SU-DHL-6 (cell line): Measurements from ENCODE around the gene PPP4R1.

Source experiments
- H2AFZ ChIP-seq: fragments of 200-600 bp; sonication (generic); 2 replicates; pipeline ENCODE4 v1.6.1; 2014; ENCODE audit warnings: low read depth, mild to moderate bottlenecking, moderate library complexity, mixed read lengths, antibody characterized with exemption, low read length; ENCODE audit not compliant: severe bottlenecking
- H3F3A ChIP-seq: fragments of 200-600 bp; shearing (Covaris generic); 2 replicates; pipeline ENCODE4 v1.6.0; 2016; ENCODE audit warnings: antibody characterized with exemption, mild to moderate bottlenecking; ENCODE audit not compliant: insufficient read depth
- H3K27ac ChIP-seq: fragments of 200-600 bp; sonication (generic); 2 replicates; pipeline ENCODE4 v1.5.1; 2016; ENCODE audit warnings: low read depth, mild to moderate bottlenecking, low read length, moderate library complexity, mixed read lengths
- H3K27me3 ChIP-seq: fragments of 200-600 bp; sonication (generic), shearing (Covaris generic); 2 replicates; pipeline ENCODE4 v1.6.0; 2014; ENCODE audit warnings: mild to moderate bottlenecking, low read length
- H3K36me3 ChIP-seq: fragments of 200-600 bp; sonication (generic); 2 replicates; pipeline ENCODE4 v1.6.1; 2014; ENCODE audit warnings: mild to moderate bottlenecking, low read length, mixed read lengths
- H3K4me2 ChIP-seq: fragments of 300-600, 200-600 bp; shearing (Covaris generic), sonication (generic); 2 replicates; pipeline ENCODE4 v1.6.0; 2014; ENCODE audit warnings: low read length, low read depth, mild to moderate bottlenecking; ENCODE audit not compliant: poor library complexity, severe bottlenecking
- H3K4me3 ChIP-seq: fragments of 200-600 bp; sonication (generic); 2 replicates; pipeline ENCODE4 v1.5.1; 2014; ENCODE audit warnings: antibody characterized with exemption, low read length, mild to moderate bottlenecking, mixed read lengths; ENCODE audit not compliant: insufficient read depth, poor library complexity, severe bottlenecking
- H3K79me2 ChIP-seq: fragments of 200-600 bp; sonication (generic); 2 replicates; pipeline ENCODE4 v1.6.1; 2014; ENCODE audit warnings: mild to moderate bottlenecking, low read length, moderate library complexity; ENCODE audit not compliant: insufficient read depth
- H3K9ac ChIP-seq: fragments of 200-600 bp; sonication (generic); 2 replicates; pipeline ENCODE4 v1.7.0; 2014; ENCODE audit warnings: mild to moderate bottlenecking, low read length
- H3K9me2 ChIP-seq: fragments of 200-600 bp; sonication (generic); replicated peaks from 2 replicates; pipeline ENCODE4 v1.6.1; 2014; ENCODE audit warnings: low read length; ENCODE audit not compliant: insufficient read depth
- H3K9me3 ChIP-seq: fragments of 200-600 bp; sonication (generic); 2 replicates; pipeline ENCODE4 v1.6.1; 2014; ENCODE audit warnings: low read length, mixed read lengths; ENCODE audit not compliant: insufficient read depth
- H4K20me1 ChIP-seq: fragments of 200-600 bp; sonication (generic); 2 replicates; pipeline ENCODE4 v1.6.1; 2014; ENCODE audit warnings: low read depth, mild to moderate bottlenecking, antibody characterized with exemption, low read length, moderate library complexity, mixed read lengths
- EZH2phosphoT487 ChIP-seq: fragments of 200-600 bp; sonication (generic), shearing (Covaris generic); conservative IDR thresholded peaks from 2 replicates; pipeline ENCODE4 v1.6.1; 2018; ENCODE audit warnings: mild to moderate bottlenecking, antibody characterized with exemption, low read length, moderate library complexity, mixed read lengths
- TF ChIP-seq, protein P1 (sequence below): fragments of 200-600 bp; sonication (generic); IDR thresholded peaks from one replicate; pipeline ENCODE4 v1.5.1; 2017; ENCODE audit warnings: antibody characterized with exemption, mild to moderate bottlenecking, low read length, moderate library complexity; ENCODE audit not compliant: insufficient read depth, poor library complexity, severe bottlenecking

The PPP4R1 gene

DNA sequence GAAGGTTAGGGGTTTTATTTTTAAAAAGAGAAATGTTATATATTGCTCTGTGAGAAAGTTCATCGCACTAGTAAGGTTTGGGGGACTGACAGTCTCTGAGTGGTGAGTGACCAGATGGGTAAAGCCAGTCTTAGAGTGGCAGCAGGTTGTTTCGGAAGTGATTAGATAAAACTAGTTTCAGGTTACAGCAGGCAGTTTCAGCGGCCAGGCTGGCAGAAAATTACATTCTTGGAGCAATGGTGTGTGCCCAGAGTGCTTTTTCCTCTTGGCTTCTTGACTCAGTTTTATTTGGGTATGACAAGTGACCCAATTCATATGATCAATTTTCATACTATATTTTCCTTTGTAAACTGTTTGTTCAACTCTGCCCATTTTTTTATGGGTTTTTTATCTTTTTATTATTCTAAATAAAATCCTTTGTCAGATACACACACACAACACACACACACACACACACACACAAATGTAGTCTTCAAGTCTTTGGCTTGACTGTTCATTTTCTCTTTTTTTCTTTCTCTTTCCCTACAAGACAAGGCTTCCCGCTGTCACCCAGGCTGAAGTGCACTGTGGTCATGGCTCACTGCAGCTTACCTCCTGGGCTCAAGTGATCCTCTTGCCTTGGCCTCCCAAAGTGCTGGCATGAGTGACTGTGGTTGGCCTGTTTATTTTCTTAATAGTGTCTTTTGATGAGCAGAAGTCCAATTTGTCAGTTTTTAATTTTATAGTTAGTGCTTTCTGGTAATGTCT is 108.1 kb downstream of the PPP4R1 start:
- H3F3A ChIP-seq = no peaks in the 10 kb centered on the region
- no peak overlapping the region for H3K27ac ChIP-seq
- H3K9me2 ChIP-seq = no peaks in the 10 kb centered on the region
- no peaks in the 10 kb centered on the region for H3K9me3 ChIP-seq
- H3K9ac ChIP-seq = no peak overlapping the region
- H3K4me2 ChIP-seq = no peak overlapping the region
- TF ChIP-seq, protein P1, sequence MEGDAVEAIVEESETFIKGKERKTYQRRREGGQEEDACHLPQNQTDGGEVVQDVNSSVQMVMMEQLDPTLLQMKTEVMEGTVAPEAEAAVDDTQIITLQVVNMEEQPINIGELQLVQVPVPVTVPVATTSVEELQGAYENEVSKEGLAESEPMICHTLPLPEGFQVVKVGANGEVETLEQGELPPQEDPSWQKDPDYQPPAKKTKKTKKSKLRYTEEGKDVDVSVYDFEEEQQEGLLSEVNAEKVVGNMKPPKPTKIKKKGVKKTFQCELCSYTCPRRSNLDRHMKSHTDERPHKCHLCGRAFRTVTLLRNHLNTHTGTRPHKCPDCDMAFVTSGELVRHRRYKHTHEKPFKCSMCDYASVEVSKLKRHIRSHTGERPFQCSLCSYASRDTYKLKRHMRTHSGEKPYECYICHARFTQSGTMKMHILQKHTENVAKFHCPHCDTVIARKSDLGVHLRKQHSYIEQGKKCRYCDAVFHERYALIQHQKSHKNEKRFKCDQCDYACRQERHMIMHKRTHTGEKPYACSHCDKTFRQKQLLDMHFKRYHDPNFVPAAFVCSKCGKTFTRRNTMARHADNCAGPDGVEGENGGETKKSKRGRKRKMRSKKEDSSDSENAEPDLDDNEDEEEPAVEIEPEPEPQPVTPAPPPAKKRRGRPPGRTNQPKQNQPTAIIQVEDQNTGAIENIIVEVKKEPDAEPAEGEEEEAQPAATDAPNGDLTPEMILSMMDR = no peak
- no peak for TF ChIP-seq EZH2phosphoT487
- no peak overlapping the region for H2AFZ ChIP-seq
- H3K79me2 ChIP-seq = peaks cover 75% of the 10 kb centered on the region
- H3K36me3 ChIP-seq = no peaks in the 10 kb centered on the region
- H3K4me3 ChIP-seq = no peak overlapping the region
- H4K20me1 ChIP-seq = peaks cover 3% of the 10 kb centered on the region; the same call in 1 of the 2 replicates
- no peaks in the 10 kb centered on the region for H3K27me3 ChIP-seq
